Body of pancreas (tissue), 4 donors: ENCODE measurements around the gene SAV1. TPM values are rescaled to one million over a fixed set of nuclear protein-coding genes. Genes with fewer than 3 reads are reported as not detected.

ENCODE experiments used
- ATAC-seq: fragments of 150-250 bp; one replicate; pipeline ENCODE4 v1.9.1; 2016
- DNase-seq, 4 donors: peaks; one replicate each; pipeline ENCODE4 v3.0.0-alpha.2; 2019
- H3K27ac ChIP-seq, 4 donors: fragments of 200-600 bp; sonication (generic); 1 replicate in 3 of 4; 2 replicates in 1 of 4; pipeline versions ENCODE4 v1.5.1 to v1.6.1; 2016 to 2019; ENCODE audit warnings: mild to moderate bottlenecking in 1 of 4, mixed read lengths in 1 of 4, moderate library complexity in 1 of 4
- H3K27me3 ChIP-seq, 2 donors: fragments of 200-600 bp; sonication (generic); one replicate each; pipeline ENCODE4 v1.6.0; 2016; ENCODE audit warnings: mild to moderate bottlenecking in 1 of 2
- H3K36me3 ChIP-seq, 2 donors: fragments of 200-600 bp; sonication (generic); replicated peaks in 1 of 2; 2 replicates each; pipeline ENCODE4 v1.5.1; 2016; ENCODE audit warnings: low read depth in 2 of 2; ENCODE audit not compliant: insufficient read depth in 1 of 2
- H3K4me1 ChIP-seq: fragments of 200-600 bp; sonication (generic); one replicate; pipeline ENCODE4 v1.6.0; 2016
- H3K4me3 ChIP-seq, 2 donors: fragments of 200-600 bp; sonication (generic); 1 replicate in 1 of 2; 2 replicates in 1 of 2; pipeline ENCODE4 v1.5.1; 2016 to 2019
- H3K9me3 ChIP-seq, 3 donors: fragments of 200-600 bp; sonication (generic); 1 replicate in 2 of 3; 2 replicates in 1 of 3; pipeline ENCODE4 v1.5.1; 2016
- POLR2A ChIP-seq, 3 donors: fragments of 450-650 bp; IDR thresholded peaks; one replicate each; pipeline ENCODE4 v1.6.1; 2016; ENCODE audit warnings: antibody characterized with exemption in 3 of 3, mild to moderate bottlenecking in 2 of 3
- WGBS, 2 donors: methylation state at CpG; one replicate each; pipeline ENCODE4 v1.1.5; 2017; 5-methylcytosine and 5-hydroxymethylcytosine counted together
- intact Hi-C: fragments of 100-400 bp; cut with DNase I; formaldehyde crosslinking; loops from one replicate; pipeline ENCODE4 v1.15.1; 2023
- total RNA-seq, 2 donors: library from RNA; depleted of rRNA; stranded (reverse); fragments of >200 nt; gene quantifications; one replicate each; pipeline ENCODE4 v1.1.0, GENCODE V29; 2016
- TF ChIP-seq, protein P1 (sequence below), 7 experiments: fragments of 450-650 bp in 4 of 7; fragments of 200-600 bp in 3 of 7; sonication (generic) in 3 of 7; IDR thresholded peaks; one replicate each; pipeline ENCODE4 v1.5.1; 2016 to 2019; ENCODE audit warnings: antibody characterized with exemption in 7 of 7

Gene SAV1
- total RNA-seq, 2 donors from 2014 or later = 55.0 to 94.9 TPM

DNA sequence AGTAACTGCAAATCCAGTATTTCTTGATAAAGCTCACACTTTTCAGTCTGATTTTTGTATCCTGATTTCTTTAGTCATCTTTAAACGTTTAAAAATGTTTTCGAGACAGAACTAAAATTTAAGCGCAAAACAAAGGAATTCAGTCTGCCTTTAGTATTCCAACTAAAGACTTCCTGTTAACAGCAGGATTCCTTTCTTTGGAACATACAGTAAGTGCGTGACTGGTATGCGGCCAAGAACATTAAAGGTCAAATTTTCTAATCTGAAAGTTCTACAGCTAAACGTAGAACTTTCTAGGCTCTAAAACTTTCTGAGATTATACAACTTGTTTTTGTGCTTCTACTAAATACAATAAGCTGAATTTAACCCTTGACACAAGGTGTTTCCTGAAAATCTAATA, 9.9 kb downstream of the SAV1 start:
- TF ChIP-seq POLR2A (IDR thresholded peaks at IDR 0.05) = no peak
- TF ChIP-seq, protein P1, sequence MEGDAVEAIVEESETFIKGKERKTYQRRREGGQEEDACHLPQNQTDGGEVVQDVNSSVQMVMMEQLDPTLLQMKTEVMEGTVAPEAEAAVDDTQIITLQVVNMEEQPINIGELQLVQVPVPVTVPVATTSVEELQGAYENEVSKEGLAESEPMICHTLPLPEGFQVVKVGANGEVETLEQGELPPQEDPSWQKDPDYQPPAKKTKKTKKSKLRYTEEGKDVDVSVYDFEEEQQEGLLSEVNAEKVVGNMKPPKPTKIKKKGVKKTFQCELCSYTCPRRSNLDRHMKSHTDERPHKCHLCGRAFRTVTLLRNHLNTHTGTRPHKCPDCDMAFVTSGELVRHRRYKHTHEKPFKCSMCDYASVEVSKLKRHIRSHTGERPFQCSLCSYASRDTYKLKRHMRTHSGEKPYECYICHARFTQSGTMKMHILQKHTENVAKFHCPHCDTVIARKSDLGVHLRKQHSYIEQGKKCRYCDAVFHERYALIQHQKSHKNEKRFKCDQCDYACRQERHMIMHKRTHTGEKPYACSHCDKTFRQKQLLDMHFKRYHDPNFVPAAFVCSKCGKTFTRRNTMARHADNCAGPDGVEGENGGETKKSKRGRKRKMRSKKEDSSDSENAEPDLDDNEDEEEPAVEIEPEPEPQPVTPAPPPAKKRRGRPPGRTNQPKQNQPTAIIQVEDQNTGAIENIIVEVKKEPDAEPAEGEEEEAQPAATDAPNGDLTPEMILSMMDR (IDR thresholded peaks at IDR 0.05) = no peak
- ATAC-seq (peak; percentile 39), DNase-seq (peak in 3 of 4 donors; percentile 27 to 57 (median 50))
- intact Hi-C loops = no loop called here
- no peaks in the 10 kb centered on the region for H3K36me3 ChIP-seq
- no peak overlapping the region for H3K4me3 ChIP-seq
- peak overlapping the region in 3 of 4 donors; percentile 36 to 81 (median 72) for H3K27ac ChIP-seq
- 7 to 14% methylated on average over 6 of the region's 6 CpGs for WGBS, 2 donors
- H3K9me3 ChIP-seq = no peaks in the 10 kb centered on the region
- peaks cover 81% of the 10 kb centered on the region for H3K4me1 ChIP-seq
- no peaks in the 10 kb centered on the region for H3K27me3 ChIP-seq

DNA sequence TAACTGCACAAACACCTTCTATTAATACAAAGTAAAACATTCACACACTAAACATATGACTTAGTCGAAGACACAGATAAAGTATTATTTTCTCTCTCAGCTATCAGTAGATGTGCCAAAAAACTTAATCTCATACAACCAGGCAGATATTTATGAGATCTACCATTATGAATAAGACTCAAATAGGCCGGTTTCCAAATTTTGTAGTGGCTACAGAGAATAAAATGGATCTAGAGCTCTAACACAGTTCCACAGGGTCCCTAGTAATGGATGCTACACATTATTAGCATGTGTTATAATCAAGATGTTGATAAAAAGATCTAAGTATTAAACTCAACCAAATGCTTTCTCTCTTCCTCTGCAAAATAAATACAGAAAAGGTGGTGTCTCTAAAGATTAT, 10.4 kb downstream of the SAV1 start:
- 2 to 12% methylated on average over 2 of the region's 2 CpGs for WGBS, 2 donors
- TF ChIP-seq, protein P1 (IDR thresholded peaks at IDR 0.05) = no peak
- TF ChIP-seq POLR2A (IDR thresholded peaks at IDR 0.05) = no peak
- peaks cover 81% of the 10 kb centered on the region for H3K4me1 ChIP-seq
- intact Hi-C loops = no loop called here
- H3K27ac ChIP-seq = peak overlapping the region in 3 of 4 donors; percentile 36 to 81 (median 72)
- no peaks in the 10 kb centered on the region for H3K9me3 ChIP-seq
- H3K27me3 ChIP-seq = no peaks in the 10 kb centered on the region
- H3K36me3 ChIP-seq = no peaks in the 10 kb centered on the region
- no peak for DNase-seq
- no peak for ATAC-seq
- no peak overlapping the region for H3K4me3 ChIP-seq

DNA sequence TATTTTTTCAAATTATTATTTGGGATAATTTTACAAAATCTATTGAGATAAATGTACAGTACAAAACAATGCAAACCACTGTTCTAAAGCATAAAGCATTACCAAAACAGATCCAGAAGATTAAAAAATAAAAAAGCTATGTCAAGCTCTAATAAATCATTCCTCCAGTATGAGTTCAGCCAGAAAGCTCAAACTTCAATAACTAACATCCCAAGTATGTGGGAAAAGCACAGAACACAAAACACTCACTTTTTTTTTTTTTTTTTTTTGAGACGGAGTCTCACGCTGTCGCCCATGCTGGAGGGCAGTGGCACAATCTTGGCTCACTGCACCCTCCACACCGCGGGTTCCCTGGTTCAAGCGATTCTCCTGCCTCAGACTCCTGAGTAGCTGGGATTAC, 11.3 kb downstream of the SAV1 start:
- no peak overlapping the region for H3K4me3 ChIP-seq
- TF ChIP-seq, protein P1 (IDR thresholded peaks at IDR 0.05) = no peak
- no peak for TF ChIP-seq POLR2A (IDR thresholded peaks at IDR 0.05)
- no peaks in the 10 kb centered on the region for H3K36me3 ChIP-seq
- no peaks in the 10 kb centered on the region for H3K27me3 ChIP-seq
- peaks cover 84% of the 10 kb centered on the region for H3K4me1 ChIP-seq
- H3K9me3 ChIP-seq = no peaks in the 10 kb centered on the region
- WGBS, 2 donors = 45 to 51% methylated on average over 6 of the region's 6 CpGs
- DNase-seq (no peak), ATAC-seq (no peak)
- intact Hi-C loops = no loop called here
- H3K27ac ChIP-seq = peak overlapping the region in 3 of 4 donors; percentile 36 to 81 (median 72)

DNA sequence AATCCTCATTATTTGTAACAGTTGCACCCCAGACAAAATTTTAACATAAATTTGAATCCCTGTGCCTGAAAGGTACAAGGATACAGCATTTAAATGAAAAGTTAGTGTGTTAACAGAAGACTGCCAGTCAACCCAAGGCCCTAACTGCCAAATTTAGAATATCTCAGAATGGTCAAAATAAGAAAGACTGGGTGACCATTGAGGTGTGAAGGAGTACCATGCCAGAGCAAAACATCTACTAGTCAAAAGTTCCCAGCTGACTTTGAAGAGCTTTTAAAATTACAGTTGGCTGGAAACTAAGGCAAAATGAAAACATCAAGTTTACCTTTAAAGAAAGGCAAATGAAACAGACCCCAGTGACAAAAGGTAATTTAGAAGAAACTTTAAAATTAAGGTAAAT, 18.4 kb downstream of the SAV1 start:
- DNase-seq (no peak), ATAC-seq (no peak)
- intact Hi-C loops = no loop called here
- Histone ChIP-seq H3K9me3 (no peaks in the 10 kb centered on the region), H3K36me3 (no peaks in the 10 kb centered on the region), H3K4me3 (no peak overlapping the region), H3K27ac (no peak overlapping the region), H3K4me1 (peaks cover 45% of the 10 kb centered on the region), H3K27me3 (no peaks in the 10 kb centered on the region)
- no peak for TF ChIP-seq POLR2A (IDR thresholded peaks at IDR 0.05)
- TF ChIP-seq, protein P1 (IDR thresholded peaks at IDR 0.05) = no peak

DNA sequence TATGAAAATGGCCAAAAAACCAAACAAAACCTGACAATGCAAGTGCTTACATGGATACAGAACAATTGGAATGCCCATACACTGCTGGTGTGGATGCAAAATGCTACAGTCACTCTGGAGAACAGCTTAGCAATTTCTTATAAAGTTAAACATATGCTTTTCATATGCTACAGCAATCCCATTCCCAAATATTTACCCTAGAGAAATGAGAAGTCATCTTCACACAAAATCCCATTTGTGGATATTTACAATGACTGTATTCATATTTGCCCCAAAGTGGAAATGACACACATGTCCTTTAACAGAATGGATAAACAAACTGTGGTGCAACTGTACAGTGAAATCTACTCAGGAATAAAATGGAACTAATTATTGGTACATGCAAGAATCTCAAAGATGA, 20.4 kb downstream of the SAV1 start:
- no peak for ATAC-seq
- TF ChIP-seq, protein P1 (IDR thresholded peaks at IDR 0.05) = no peak
- TF ChIP-seq POLR2A (IDR thresholded peaks at IDR 0.05) = no peak
- H3K4me1 ChIP-seq = peaks cover 41% of the 10 kb centered on the region

More for the DNA sequence above, 20.4 kb downstream of the SAV1 start:
- H3K4me3 ChIP-seq = no peak overlapping the region
- intact Hi-C loops = no loop called here
- H3K27me3 ChIP-seq = no peaks in the 10 kb centered on the region
- H3K9me3 ChIP-seq = no peaks in the 10 kb centered on the region
- H3K36me3 ChIP-seq = no peaks in the 10 kb centered on the region
- no peak for DNase-seq
- H3K27ac ChIP-seq = peak overlapping the region in 1 of 4 donors; percentile 25
